Activated CD8-positive, alpha-beta T cell treated with anti-CD3 and anti-CD28 coated beads, Interleukin-2, amount 10 ng/mL, durations not matched to agents 7 days and 5 days (primary cell): ENCODE measurements around the gene MEMO1. TPM values are rescaled to one million over a fixed set of nuclear protein-coding genes. Genes with fewer than 3 reads are reported as not detected.

Experiments
- ATAC-seq: fragments of 150-1000 bp; cut with Tn5 transposase; one replicate; pipeline ENCODE4 v1.10.0; 2021; ENCODE audit warnings: moderate library complexity
- CTCF ChIA-PET: fragments of 350-600 bp; sonication (Branson Sonifier 250); formaldehyde crosslinking; loops from one replicate; lab custom pipeline; 2021; ENCODE audit warnings: antibody characterized with exemption; lab: Charles Lee
- POLR2A ChIA-PET: fragments of 350-600 bp; sonication (Branson Sonifier 250); formaldehyde crosslinking; loops from one replicate; lab custom pipeline; 2021; ENCODE audit warnings: antibody characterized with exemption; lab: Charles Lee
- DNase-seq: peaks from one replicate; pipeline ENCODE4 v3.0.0-alpha.2; 2020
- H3K27ac Mint-ChIP-seq: one replicate; pipeline ENCODE4 v1.8.0; 2021; ENCODE audit warnings: mild to moderate bottlenecking, mixed read lengths
- H3K27me3 Mint-ChIP-seq: one replicate; pipeline ENCODE4 v1.8.0; 2021; ENCODE audit warnings: low read depth, mixed read lengths
- H3K36me3 Mint-ChIP-seq: one replicate; pipeline ENCODE4 v1.8.0; 2021; ENCODE audit warnings: low read depth, mixed read lengths
- H3K4me1 Mint-ChIP-seq: one replicate; pipeline ENCODE4 v1.8.0; 2021; ENCODE audit warnings: low read depth, mixed read lengths
- H3K4me3 Mint-ChIP-seq: one replicate; pipeline ENCODE4 v1.8.0; 2021; ENCODE audit warnings: mild to moderate bottlenecking, mixed read lengths
- H3K9me3 Mint-ChIP-seq: one replicate; pipeline ENCODE4 v1.8.0; 2022; ENCODE audit warnings: mixed read lengths; ENCODE audit not compliant: insufficient read depth
- total RNA-seq, 2 experiments: library from RNA; stranded (reverse); gene quantifications; one replicate each; pipeline ENCODE4 v1.2.3, GENCODE V29; 2021

MEMO1 gene
- total RNA-seq, 2 experiments from 2014 or later, result 50.5 to 51.5 TPM

- ATAC-seq (no peak), DNase-seq (no peak)
- Mint-ChIP-seq H3K4me1 (peaks cover 6% of the 10 kb centered on the region), H3K4me3 (no peak overlapping the region), H3K36me3 (peaks cover 5% of the 10 kb centered on the region), H3K27me3 (no peaks in the 10 kb centered on the region), H3K27ac (no peak overlapping the region), H3K9me3 (no peaks in the 10 kb centered on the region)
- POLR2A ChIA-PET, result no interaction called here
- CTCF ChIA-PET, result no interaction called here
Measured at GRCh38 chr2:31950946-31951562, 59.8 kb downstream of the MEMO1 start.

- peaks cover 10% of the 10 kb centered on the region for H3K36me3 Mint-ChIP-seq
- POLR2A ChIA-PET, result no interaction called here
- H3K4me1 Mint-ChIP-seq, result peaks cover 28% of the 10 kb centered on the region
Measured at GRCh38 chr2:31947871-31948270, 62.9 kb downstream of the MEMO1 start.

GRCh38 chr2:31946838-31947237, 64.0 kb downstream of the MEMO1 start:
- Mint-ChIP-seq H3K27ac (no peak overlapping the region), H3K4me1 (peaks cover 28% of the 10 kb centered on the region), H3K27me3 (no peaks in the 10 kb centered on the region), H3K36me3 (peaks cover 10% of the 10 kb centered on the region), H3K4me3 (no peak overlapping the region), H3K9me3 (no peaks in the 10 kb centered on the region)
- ChIA-PET CTCF (no interaction called here), POLR2A (no interaction called here)
- ATAC-seq (no peak), DNase-seq (no peak)

More at GRCh38 chr2:31947871-31948270, 62.9 kb downstream of the MEMO1 start:
- no peak for DNase-seq
- H3K4me3 Mint-ChIP-seq, result no peak overlapping the region
- no peaks in the 10 kb centered on the region for H3K27me3 Mint-ChIP-seq
- CTCF ChIA-PET, result no interaction called here
- ATAC-seq, result no peak
- H3K9me3 Mint-ChIP-seq, result no peaks in the 10 kb centered on the region
- no peak overlapping the region for H3K27ac Mint-ChIP-seq

- no peak overlapping the region for H3K4me3 Mint-ChIP-seq
- H3K27ac Mint-ChIP-seq, result no peak overlapping the region
- CTCF ChIA-PET, result no interaction called here
- H3K9me3 Mint-ChIP-seq, result no peaks in the 10 kb centered on the region
- H3K27me3 Mint-ChIP-seq, result no peaks in the 10 kb centered on the region
- peaks cover 10% of the 10 kb centered on the region for H3K36me3 Mint-ChIP-seq
- peaks cover 25% of the 10 kb centered on the region for H3K4me1 Mint-ChIP-seq
- POLR2A ChIA-PET, result no interaction called here
- ATAC-seq, result no peak
- DNase-seq, result no peak
Measured at GRCh38 chr2:31945572-31945935, 65.3 kb downstream of the MEMO1 start.

GRCh38 chr2:31944828-31945571, 65.8 kb downstream of the MEMO1 start:
- no peaks in the 10 kb centered on the region for H3K27me3 Mint-ChIP-seq
- POLR2A ChIA-PET, result no interaction called here
- CTCF ChIA-PET, result no interaction called here
- no peaks in the 10 kb centered on the region for H3K9me3 Mint-ChIP-seq
- H3K4me3 Mint-ChIP-seq, result no peak overlapping the region
- peaks cover 10% of the 10 kb centered on the region for H3K36me3 Mint-ChIP-seq
- no peak overlapping the region for H3K27ac Mint-ChIP-seq
- peaks cover 25% of the 10 kb centered on the region for H3K4me1 Mint-ChIP-seq
- ATAC-seq, result no peak
- no peak for DNase-seq

- H3K27ac Mint-ChIP-seq, result no peak overlapping the region
- CTCF ChIA-PET, result no interaction called here
- no peak overlapping the region for H3K4me3 Mint-ChIP-seq
- H3K4me1 Mint-ChIP-seq, result peaks cover 25% of the 10 kb centered on the region
- H3K36me3 Mint-ChIP-seq, result peaks cover 10% of the 10 kb centered on the region
- no peaks in the 10 kb centered on the region for H3K27me3 Mint-ChIP-seq
- no peak for DNase-seq
- no peaks in the 10 kb centered on the region for H3K9me3 Mint-ChIP-seq
- ATAC-seq, result no peak
- POLR2A ChIA-PET, result no interaction called here
Measured at GRCh38 chr2:31943636-31944225, 67.1 kb downstream of the MEMO1 start.

- Mint-ChIP-seq H3K9me3 (no peaks in the 10 kb centered on the region), H3K36me3 (peaks cover 17% of the 10 kb centered on the region), H3K4me3 (no peak overlapping the region), H3K4me1 (peaks cover 26% of the 10 kb centered on the region), H3K27me3 (no peaks in the 10 kb centered on the region), H3K27ac (no peak overlapping the region)
- ATAC-seq (no peak), DNase-seq (no peak)
- ChIA-PET CTCF (no interaction called here), POLR2A (no interaction called here)
Measured at GRCh38 chr2:31940920-31941319, 69.9 kb downstream of the MEMO1 start.

- POLR2A ChIA-PET, result no interaction called here
- peaks cover 8% of the 10 kb centered on the region for H3K36me3 Mint-ChIP-seq
- CTCF ChIA-PET, result no interaction called here
- H3K9me3 Mint-ChIP-seq, result no peaks in the 10 kb centered on the region
- H3K27ac Mint-ChIP-seq, result no peak overlapping the region
- ATAC-seq (no peak), DNase-seq (no peak)
- H3K27me3 Mint-ChIP-seq, result no peaks in the 10 kb centered on the region
- H3K4me3 Mint-ChIP-seq, result no peak overlapping the region
- H3K4me1 Mint-ChIP-seq, result peaks cover 5% of the 10 kb centered on the region
Measured at GRCh38 chr2:31937741-31938140, 73.1 kb downstream of the MEMO1 start.

- no peak overlapping the region for H3K4me3 Mint-ChIP-seq
- no peaks in the 10 kb centered on the region for H3K9me3 Mint-ChIP-seq
- H3K27ac Mint-ChIP-seq, result no peak overlapping the region
- ChIA-PET CTCF (no interaction called here), POLR2A (no interaction called here)
- peaks cover 8% of the 10 kb centered on the region for H3K4me1 Mint-ChIP-seq
- peaks cover 13% of the 10 kb centered on the region for H3K36me3 Mint-ChIP-seq
- ATAC-seq (no peak), DNase-seq (no peak)
- no peaks in the 10 kb centered on the region for H3K27me3 Mint-ChIP-seq
Measured at GRCh38 chr2:31935370-31935769, 75.4 kb downstream of the MEMO1 start.

GRCh38 chr2:31933066-31933465, 77.7 kb downstream of the MEMO1 start:
- POLR2A ChIA-PET, result no interaction called here
- Mint-ChIP-seq H3K4me1 (peaks cover 8% of the 10 kb centered on the region), H3K27me3 (no peaks in the 10 kb centered on the region), H3K27ac (no peak overlapping the region), H3K4me3 (no peak overlapping the region), H3K9me3 (no peaks in the 10 kb centered on the region), H3K36me3 (peaks cover 16% of the 10 kb centered on the region)
- no peak for DNase-seq
- CTCF ChIA-PET, result interaction anchor here (1.4 kb wide), 1 partner anchor 9 kb away, joined by 3 read pairs; no protein-coding TSS in a partner anchor
- ATAC-seq, result no peak

- no peaks in the 10 kb centered on the region for H3K27me3 Mint-ChIP-seq
- peaks cover 8% of the 10 kb centered on the region for H3K4me1 Mint-ChIP-seq
- no peak overlapping the region for H3K27ac Mint-ChIP-seq
- H3K36me3 Mint-ChIP-seq, result peaks cover 16% of the 10 kb centered on the region
- H3K4me3 Mint-ChIP-seq, result no peak overlapping the region
- ATAC-seq (no peak), DNase-seq (no peak)
- no peaks in the 10 kb centered on the region for H3K9me3 Mint-ChIP-seq
- ChIA-PET CTCF (interaction anchor here (1.4 kb wide), 1 partner anchor 9 kb away, joined by 3 read pairs; no protein-coding TSS in a partner anchor), POLR2A (no interaction called here)
Measured at GRCh38 chr2:31932589-31932988, 78.2 kb downstream of the MEMO1 start.

GRCh38 chr2:31931916-31932315, 78.9 kb downstream of the MEMO1 start:
- Mint-ChIP-seq H3K4me1 (peaks cover 8% of the 10 kb centered on the region), H3K27me3 (no peaks in the 10 kb centered on the region), H3K27ac (no peak overlapping the region), H3K4me3 (no peak overlapping the region), H3K9me3 (no peaks in the 10 kb centered on the region), H3K36me3 (peaks cover 15% of the 10 kb centered on the region)
- CTCF ChIA-PET, result no interaction called here
- ATAC-seq (no peak), DNase-seq (no peak)
- POLR2A ChIA-PET, result no interaction called here
